SW480 (cell line): ENCODE measurements around the gene PPP1R3E.

ENCODE experiments used
- DNase-seq: peaks from one replicate; pipeline ENCODE4 v3.0.0-alpha.2; 2016; ENCODE audit warnings: low spot score

Gene PPP1R3E

GRCh38 chr14:23248601-23249000, 54.1 kb downstream of the PPP1R3E start:
- DNase-seq: peak; percentile 71
